HG03064 (cell line): ENCODE data around the gene CCDC177.

Experiments used
- ATAC-seq: cut with Tn5 transposase; IDR thresholded peaks from one replicate; pipeline ENCODE4 v1.9.1; 2021; ENCODE audit warnings: low read depth; ENCODE audit not compliant: unreplicated experiment

CCDC177 gene

DNA sequence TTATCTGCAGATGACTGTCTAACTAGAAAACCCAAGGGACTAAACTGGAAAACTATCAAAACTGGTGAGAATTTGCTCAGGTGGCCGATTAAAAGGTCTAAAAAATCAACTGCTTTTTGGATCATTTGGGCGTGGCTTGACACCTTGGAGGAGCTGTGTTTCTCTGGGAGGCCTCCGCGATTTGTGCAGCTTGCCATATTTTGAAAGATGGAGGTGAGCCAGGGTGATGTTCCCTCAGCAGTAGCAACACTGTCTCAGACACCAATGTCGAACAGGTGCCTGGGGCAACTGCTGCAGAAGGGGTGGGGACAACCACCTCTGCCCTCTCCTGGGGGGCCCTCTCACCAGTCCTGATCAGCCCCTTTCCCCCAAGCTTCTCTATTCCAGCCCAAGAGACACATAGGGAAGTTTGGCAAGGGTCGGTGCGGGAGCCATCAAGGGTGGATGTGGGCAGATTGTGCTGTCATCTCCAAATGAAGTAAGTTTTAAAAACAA lies 3.8 kb downstream of the CCDC177 start:
- ATAC-seq = no peak

GRCh38 chr14:69569859-69570258 lies 4.8 kb downstream of the CCDC177 start:
- no peak for ATAC-seq

DNA sequence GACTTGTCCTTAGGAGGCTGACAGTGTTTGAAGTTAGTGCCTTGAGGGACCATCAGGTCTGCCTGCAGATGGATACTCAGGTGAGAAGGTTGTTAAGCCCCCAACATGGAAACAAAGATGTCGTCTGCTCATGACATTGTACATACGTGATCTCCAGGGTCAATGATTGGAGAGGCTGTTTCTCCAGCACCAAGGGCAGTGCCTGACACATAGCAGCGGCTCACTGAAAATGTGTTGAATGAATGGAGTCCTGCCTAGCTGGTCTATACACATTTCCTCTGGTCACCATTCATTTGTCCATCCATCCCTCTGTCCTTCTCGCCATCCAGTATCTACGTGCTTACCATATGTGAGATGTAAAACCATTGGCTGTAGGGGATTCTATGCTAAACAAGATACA lies 7.1 kb downstream of the CCDC177 start:
- ATAC-seq = no peak

DNA sequence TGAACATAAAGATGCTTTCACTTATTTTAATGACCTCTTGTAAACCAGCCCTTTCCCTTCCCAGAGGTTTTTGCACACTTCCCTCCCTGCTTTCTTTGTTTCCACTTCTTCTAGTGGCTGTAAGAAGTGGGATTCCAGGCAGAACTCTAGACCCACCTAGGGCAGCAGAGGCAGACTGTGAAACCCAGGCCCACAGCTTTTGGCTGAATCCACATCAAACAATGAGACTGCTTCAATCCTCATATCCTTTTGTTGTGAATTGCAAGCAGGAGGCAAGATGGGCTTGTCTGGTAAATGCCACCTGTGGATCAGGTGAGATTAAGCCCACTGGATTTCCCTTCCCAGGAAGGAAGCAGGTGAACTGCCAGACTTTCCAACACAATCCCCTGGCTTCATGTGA lies 12.8 kb downstream of the CCDC177 start:
- no peak for ATAC-seq

GRCh38 chr14:69560826-69561225 lies 13.8 kb downstream of the CCDC177 start:
- ATAC-seq = no peak

DNA sequence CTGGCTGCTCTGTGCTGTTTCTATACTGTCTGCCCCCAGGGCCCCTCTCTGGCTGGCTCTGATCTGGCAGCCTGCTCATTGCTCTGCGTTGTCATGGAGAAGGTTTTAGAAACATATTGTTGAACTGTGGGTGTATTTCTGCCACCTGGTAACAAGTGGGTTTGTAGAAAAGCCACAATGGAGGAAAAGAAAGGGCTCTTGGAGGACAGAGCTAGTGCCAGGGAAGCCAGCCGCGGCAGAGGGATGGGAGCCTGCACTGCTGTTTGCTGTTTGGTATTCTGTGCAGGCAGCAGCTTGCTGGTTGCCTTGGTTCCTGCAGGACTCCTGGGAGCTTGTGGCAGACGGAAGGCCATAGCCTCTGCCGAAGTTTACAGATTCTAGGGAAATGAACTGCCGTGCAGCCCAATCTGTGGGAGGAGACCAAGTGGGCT lies 15.1 kb downstream of the CCDC177 start:
- ATAC-seq = no peak

DNA sequence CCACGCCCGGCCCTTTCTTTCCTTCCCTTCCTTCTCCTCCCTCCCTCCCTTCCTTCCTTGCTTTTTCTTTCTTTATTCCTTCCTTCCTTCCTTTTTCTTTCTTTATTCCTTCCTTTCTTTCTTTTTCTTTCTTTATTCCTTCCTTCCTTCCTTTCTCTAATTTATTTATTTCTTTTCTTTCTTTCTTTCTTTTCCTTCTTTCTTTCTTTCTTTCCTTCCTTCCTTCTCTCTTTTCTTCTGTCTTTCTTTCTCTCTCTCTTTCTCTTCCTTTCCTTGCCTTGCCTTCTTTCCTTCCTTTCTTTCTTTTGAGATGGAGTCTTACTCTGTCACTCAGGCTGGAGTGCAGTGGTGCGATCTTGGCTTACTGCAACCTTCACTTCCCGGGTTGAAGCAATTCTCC lies 15.9 kb downstream of the CCDC177 start:
- ATAC-seq = no peak

DNA sequence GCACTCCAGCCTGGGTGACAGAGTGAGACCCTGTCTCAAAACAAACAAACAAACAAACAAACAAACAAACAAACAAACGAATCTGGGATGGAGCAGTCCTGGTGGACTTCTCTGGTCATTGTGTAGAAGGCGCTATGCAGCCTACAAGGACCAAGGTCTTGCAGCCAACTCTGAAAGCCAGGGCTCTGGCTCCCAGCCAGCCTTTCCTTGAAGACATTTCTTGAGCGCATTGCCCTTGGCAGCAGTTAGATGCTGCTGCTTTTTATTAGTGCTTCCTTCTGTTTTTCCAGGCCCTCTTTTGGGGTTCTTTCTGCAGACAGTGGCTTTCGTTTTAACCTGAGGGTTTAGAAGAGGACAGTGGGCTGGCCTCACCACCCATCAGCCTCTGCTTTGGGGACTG lies 20.2 kb downstream of the CCDC177 start:
- ATAC-seq = no peak

DNA sequence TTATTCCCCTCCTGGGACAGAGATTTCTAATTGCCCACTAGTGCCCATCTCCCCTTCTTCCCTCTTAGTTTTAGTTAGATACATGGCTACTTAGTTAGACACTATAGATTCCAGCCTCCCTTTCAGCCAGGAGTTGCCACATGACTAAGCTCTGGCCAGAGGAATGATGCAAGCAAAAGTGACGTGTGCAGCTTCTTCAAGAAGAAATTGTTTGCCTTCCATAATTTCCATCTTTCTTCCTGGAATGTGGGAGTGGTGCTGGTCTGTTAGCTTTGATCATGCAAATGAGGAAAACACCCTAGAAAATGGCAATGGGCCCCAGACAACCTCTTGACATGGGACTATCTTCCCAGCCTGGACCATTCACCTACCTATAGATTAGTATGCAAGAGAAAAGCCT lies 21.4 kb downstream of the CCDC177 start:
- no peak for ATAC-seq

DNA sequence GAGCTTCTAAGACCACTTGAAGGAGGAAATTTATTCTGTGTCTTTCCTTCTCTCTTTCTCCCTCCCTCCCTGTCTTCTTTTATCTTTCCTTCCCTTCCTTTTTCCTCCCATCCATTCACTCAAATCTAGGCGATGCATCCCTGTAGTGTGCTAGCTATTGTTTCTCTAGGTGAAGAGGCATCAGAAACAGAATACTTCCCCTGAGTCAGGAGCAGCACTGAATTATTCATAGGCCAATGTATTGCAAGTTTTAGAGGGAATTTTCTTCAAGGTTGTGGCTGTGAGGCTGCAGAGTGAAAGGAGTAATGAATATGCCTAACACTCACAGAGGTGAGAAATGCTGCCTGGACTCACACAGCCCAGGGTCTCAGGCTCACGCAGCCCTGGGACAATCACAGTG lies 23.2 kb downstream of the CCDC177 start:
- ATAC-seq = no peak

GRCh38 chr14:69548566-69548965 lies 26.1 kb downstream of the CCDC177 start:
- no peak for ATAC-seq

DNA sequence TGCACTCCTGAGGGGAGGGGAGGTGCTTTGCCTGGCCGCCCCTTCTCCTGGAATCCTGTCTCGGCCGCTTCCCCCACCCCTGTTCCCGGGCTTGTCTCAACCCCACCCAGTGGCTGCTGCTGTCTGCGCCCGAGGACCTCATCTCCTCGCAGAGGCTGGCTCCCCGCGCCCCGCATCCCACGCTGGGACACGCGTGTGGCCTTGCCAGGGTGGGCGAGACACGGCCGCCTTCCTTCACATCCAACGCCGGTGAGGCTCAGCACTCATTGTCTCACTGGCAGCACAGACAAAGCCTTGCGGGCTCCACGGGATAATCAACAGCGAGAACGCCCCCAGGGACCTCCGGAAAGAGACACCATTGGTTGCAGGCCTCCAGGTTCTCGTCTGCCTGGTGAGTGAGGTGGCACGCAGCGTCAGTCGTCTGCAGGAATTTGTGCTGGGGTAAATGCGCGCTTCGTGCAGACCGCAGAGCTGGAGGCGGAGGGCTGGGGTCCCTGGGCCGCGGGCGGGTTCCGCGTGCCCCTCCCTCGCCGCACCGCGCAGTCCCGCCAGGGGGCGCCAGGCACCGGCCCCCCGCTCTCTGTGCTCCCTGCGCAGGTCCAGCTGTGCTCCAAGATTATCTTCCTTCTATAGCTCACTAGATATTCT lies 26.8 kb downstream of the CCDC177 start:
- ATAC-seq = no peak

- no peak for ATAC-seq
Measured at GRCh38 chr14:69543341-69544115, 31.1 kb downstream of the CCDC177 start.

DNA sequence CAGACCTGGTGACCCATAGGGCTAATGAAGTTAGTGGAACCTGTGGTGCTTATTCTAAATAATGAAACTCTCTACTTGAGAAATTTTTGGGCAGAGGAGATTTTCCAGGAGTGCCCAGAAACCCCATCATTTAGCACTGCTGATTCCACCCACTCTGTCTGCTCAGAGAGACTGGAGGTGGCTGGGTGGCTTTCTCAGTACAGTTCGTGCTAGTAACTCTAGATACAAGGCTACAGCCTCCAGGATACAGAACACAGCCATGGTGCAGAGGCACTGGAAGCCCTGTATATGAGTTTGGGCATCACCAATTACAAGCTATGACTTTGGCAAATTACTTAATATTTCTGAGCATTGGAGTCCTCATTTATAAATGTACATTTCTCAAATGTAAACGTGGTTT lies 32.4 kb downstream of the CCDC177 start:
- no peak for ATAC-seq

DNA sequence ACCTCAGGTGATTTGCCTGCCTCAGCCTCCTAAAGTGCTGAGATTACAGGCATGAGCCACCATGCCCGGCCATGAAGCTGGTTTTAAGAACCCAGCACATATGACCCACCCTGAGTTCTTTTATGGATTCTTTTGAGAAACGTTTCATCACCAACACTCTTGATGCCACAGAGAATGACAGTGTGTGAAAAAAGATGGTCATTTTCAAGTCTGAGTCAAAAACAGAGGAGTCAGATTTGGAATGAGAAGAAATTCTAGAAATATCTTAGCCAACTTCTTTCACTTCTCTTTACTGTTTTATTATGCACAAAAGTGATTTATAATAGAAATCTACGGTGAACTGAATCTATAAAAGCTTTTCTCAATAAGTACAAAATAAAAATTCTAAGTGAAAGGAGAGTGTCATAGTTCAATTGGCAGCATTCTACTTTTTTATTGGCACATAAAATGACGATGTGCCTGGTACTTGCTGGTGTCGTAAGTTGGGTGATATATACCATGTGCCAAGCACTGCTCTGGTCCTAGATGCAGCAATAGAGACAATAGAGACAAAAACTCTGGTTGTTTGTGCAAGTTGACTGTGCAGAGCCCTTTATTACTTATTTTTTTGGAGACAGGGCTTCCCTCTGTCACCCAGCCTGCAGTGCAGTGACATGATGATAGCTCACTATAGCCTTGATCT lies 33.9 kb downstream of the CCDC177 start:
- no peak for ATAC-seq

GRCh38 chr14:69539631-69540410 lies 34.9 kb downstream of the CCDC177 start:
- no peak for ATAC-seq

GRCh38 chr14:69538766-69539165 lies 35.9 kb downstream of the CCDC177 start:
- ATAC-seq = no peak

DNA sequence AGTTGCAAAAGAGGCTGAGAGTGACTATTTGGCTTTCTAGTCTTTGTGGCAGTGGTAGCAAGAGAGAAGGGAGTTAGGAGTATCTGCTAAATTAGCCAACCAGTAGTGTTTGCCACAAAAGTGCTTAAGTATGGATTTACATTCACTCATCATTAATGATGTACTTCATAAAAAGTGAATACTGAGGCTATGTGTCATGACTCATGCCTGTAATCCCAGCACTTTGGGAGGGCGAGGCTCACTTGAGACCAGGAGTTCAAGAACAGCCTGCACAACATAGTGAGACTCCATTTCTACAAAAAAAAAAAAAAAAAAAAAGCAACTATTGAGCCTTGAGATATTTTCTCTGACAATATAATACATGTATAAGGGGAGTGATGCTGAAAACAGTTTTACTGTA lies 36.8 kb downstream of the CCDC177 start:
- ATAC-seq = no peak

GRCh38 chr14:69536971-69537370 lies 37.7 kb downstream of the CCDC177 start:
- no peak for ATAC-seq

DNA sequence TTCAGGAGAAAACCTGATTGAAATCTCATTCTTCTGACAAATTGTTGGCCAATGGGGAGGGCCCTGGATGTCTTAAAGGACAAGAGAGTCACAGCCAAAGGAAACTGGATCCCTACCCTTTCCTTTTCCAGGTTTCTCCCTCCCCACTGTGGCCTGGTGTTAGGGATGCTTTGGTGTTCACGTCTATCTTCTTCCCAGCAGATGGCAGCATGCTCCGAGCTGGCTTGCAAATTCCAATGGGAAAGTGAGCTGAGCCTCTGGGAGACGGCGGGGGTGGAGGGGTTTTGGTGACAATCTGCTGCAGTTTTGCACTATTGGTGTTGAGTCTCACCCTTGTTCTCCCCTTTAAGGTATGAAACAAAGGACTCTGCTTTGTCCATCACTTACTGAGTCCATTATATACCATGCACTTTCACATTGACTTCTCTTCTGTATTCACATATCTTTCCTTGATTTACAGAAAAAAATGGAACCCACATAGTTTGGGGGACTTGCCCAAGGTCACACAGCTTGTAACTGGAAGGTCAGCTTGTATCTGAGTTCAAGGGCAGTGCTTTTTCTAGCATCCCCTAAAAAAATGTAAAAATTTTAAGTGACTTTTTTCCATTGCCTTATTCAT lies 39.3 kb downstream of the CCDC177 start:
- ATAC-seq = no peak
